ENCODE data around the gene SAMD4A. TPM values are rescaled to one million over a fixed set of nuclear protein-coding genes. Genes with fewer than 3 reads are reported as not detected.
A peak's percentile ranks its signal among the peaks of the same experiment; 100 is the strongest.

The SAMD4A gene
- total RNA-seq, 4 donors from 2014 or later = 39.8 to 53.3 (median 48.0) TPM

DNA sequence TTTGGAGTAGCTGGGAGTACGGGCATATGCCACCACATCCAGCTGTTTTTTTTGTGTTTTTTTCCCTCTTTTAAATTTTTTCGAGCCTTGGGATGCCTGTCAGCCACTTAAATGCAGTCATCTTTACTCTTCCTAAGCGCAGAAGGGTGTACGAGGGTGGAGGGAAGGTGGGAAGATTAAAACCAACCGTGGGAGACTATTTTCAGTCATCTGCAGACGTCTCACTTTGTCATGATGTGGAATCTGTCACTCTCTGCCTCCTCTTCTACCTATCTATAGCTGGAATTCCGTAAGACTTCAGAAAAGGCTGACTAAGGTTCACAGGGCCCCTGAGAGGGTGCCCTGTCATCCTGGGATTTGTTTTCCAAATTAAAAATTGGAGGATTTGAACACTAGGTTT, 105.3 kb downstream of the SAMD4A start:
- DNase-seq (ENCODE audit: low spot score in 2 of 2) = no peak
- Histone ChIP-seq H3K27me3 (no peaks in the 10 kb centered on the region), H3K36me3 (no peaks in the 10 kb centered on the region), H3K4me3 (no peak overlapping the region), H3K27ac (peak overlapping the region in 2 of 4 donors; percentile 18 to 84), H3K9me3 (no peaks in the 10 kb centered on the region), H3K4me1 (peaks cover 0 to 72% (median 25%) of the 10 kb centered on the region in 4 donors)
- TF ChIP-seq, protein P1, sequence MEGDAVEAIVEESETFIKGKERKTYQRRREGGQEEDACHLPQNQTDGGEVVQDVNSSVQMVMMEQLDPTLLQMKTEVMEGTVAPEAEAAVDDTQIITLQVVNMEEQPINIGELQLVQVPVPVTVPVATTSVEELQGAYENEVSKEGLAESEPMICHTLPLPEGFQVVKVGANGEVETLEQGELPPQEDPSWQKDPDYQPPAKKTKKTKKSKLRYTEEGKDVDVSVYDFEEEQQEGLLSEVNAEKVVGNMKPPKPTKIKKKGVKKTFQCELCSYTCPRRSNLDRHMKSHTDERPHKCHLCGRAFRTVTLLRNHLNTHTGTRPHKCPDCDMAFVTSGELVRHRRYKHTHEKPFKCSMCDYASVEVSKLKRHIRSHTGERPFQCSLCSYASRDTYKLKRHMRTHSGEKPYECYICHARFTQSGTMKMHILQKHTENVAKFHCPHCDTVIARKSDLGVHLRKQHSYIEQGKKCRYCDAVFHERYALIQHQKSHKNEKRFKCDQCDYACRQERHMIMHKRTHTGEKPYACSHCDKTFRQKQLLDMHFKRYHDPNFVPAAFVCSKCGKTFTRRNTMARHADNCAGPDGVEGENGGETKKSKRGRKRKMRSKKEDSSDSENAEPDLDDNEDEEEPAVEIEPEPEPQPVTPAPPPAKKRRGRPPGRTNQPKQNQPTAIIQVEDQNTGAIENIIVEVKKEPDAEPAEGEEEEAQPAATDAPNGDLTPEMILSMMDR (IDR thresholded peaks at IDR 0.05) = no peak
- 85 to 90% methylated on average over 7 of the region's 7 CpGs for WGBS, 2 donors

DNA sequence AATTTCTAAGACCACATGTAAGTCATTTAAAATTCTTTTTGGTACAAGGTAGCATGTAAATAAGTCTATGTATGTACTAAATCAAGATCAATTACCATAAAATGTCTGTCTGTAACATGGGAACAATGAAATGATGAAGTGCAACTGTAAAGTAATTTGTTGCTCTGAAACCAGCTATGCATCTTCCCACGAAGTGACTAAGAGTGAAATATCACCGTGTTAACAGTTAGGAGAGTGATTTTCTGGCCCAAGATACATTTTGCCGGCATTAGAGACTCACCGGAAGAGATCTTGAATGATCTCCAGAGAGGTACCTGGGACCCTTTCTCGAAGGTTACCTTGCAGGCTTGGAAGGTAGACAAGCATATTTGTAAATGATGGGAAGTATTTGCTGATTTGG, 105.8 kb downstream of the SAMD4A start:
- H3K27me3 ChIP-seq = no peaks in the 10 kb centered on the region
- H3K36me3 ChIP-seq = no peaks in the 10 kb centered on the region
- H3K4me3 ChIP-seq = no peak overlapping the region
- peak overlapping the region; percentile 18 to 84 (median 75) for H3K27ac ChIP-seq
- H3K9me3 ChIP-seq = no peaks in the 10 kb centered on the region
- peaks cover 0 to 77% (median 26%) of the 10 kb centered on the region in 4 donors for H3K4me1 ChIP-seq
- TF ChIP-seq EP300 (IDR thresholded peaks at IDR 0.05) = no peak
- no peak for TF ChIP-seq POLR2A (IDR thresholded peaks at IDR 0.05)
- TF ChIP-seq, protein P1 (IDR thresholded peaks at IDR 0.05) = no peak
- 55 to 63% methylated on average over 5 of the region's 5 CpGs for WGBS, 2 donors
- no peak for DNase-seq (ENCODE audit: low spot score in 2 of 2)

DNA sequence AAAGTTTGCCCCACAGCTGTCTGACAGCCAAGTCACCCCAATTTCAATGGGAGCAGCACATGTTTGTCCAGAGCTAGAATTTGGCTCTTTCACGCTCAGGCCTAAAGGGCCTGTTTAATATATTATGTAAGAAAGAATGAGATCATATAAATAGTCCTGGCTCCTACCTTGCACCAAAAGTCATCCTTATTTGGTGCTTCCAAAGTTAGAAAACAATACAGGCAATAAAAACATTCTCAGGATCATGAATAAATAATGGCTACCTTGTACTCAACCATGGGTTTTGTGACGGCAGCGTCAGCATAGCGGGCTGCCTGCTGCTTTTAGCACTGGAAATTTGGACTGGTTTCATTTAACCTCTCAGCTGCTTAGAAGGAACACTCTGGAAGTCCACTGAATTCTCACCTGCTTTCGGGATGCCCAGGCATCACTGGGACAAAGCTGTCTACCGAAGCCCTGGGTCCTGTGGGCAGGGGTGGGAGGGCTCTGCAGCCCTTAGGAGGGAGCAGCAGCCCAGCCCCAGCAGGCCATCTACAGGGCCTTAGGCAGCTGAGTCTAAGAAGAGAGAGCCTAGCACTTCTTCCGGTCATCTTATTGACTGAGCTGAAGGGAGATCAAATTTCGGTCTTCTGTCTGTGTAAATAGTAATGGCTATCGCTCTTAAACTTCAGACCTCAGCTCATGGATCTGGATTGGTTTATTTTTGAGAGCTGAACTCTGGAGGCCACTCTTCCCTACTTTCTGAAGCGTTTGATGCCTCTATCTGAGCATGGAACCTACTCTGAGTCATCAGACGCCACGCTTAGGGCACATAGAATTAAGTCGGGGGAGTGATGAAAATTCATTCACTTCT, 106.5 kb downstream of the SAMD4A start:
- DNase-seq (ENCODE audit: low spot score in 2 of 2) = no peak
- no peak overlapping the region for H3K4me3 ChIP-seq
- H3K9me3 ChIP-seq = no peaks in the 10 kb centered on the region
- H3K27ac ChIP-seq = peak overlapping the region; percentile 47 to 84 (median 75)
- peaks cover 0 to 83% (median 30%) of the 10 kb centered on the region in 4 donors for H3K4me1 ChIP-seq
- H3K27me3 ChIP-seq = no peaks in the 10 kb centered on the region
- H3K36me3 ChIP-seq = no peaks in the 10 kb centered on the region
- 44 to 51% methylated on average over 13 of the region's 13 CpGs for WGBS, 2 donors
- no peak for TF ChIP-seq POLR2A (IDR thresholded peaks at IDR 0.05)
- TF ChIP-seq, protein P1 (IDR thresholded peaks at IDR 0.05) = no peak
- TF ChIP-seq EP300 (IDR thresholded peaks at IDR 0.05) = peak in 1 of 2 donors; percentile 14

DNA sequence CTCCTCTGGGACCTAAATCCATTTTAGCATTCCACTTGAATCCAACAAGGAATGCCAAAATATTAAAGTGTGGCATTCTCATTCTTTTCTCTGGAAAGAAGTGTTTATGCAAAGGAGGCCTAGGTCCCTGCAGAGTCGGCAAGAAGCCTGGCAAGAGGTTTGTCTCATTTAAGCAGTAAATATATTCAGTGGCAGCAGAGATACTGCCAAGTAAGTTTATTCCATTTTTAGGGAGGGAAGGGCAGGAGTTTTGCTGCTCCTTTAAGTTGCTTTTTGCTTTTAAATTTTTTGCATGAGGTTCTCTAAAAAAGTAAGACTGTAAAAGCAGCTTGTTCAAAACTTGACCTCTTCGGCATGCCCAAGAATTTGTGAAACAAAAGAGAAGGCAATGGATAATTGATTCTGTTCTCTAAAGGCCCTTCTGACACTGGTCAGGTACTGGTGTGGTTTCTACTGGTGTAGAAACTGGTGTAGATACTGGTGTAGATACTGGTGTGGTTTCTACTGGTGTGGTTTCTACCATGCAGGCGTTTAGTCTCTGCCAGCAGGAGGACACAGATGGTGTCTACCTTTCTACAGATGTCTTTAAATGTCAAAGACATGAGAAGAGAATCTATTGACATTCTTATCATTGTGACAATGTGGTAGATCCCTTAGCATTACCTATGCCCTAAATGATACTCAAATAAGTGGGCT, 107.3 kb downstream of the SAMD4A start:
- 4 to 30% methylated on average over 3 of the region's 3 CpGs for WGBS, 2 donors
- Histone ChIP-seq H3K27ac (peak overlapping the region; percentile 47 to 84 (median 75)), H3K36me3 (no peaks in the 10 kb centered on the region), H3K4me3 (no peak overlapping the region), H3K27me3 (no peaks in the 10 kb centered on the region), H3K9me3 (no peaks in the 10 kb centered on the region), H3K4me1 (peaks cover 0 to 90% (median 30%) of the 10 kb centered on the region in 4 donors)
- DNase-seq (ENCODE audit: low spot score in 2 of 2) = no peak
- TF ChIP-seq, protein P1 (IDR thresholded peaks at IDR 0.05) = no peak
- no peak for TF ChIP-seq EP300 (IDR thresholded peaks at IDR 0.05)

Data from tibial nerve (tissue), 4 donors.